Measurements from ENCODE around the gene PASD1.
"Not testable (repeated sequence)": the region's sequence is repeated elsewhere in the genome, so short reads cannot be mapped to it uniquely, and the experiment has no call there.

The PASD1 gene, protein sequence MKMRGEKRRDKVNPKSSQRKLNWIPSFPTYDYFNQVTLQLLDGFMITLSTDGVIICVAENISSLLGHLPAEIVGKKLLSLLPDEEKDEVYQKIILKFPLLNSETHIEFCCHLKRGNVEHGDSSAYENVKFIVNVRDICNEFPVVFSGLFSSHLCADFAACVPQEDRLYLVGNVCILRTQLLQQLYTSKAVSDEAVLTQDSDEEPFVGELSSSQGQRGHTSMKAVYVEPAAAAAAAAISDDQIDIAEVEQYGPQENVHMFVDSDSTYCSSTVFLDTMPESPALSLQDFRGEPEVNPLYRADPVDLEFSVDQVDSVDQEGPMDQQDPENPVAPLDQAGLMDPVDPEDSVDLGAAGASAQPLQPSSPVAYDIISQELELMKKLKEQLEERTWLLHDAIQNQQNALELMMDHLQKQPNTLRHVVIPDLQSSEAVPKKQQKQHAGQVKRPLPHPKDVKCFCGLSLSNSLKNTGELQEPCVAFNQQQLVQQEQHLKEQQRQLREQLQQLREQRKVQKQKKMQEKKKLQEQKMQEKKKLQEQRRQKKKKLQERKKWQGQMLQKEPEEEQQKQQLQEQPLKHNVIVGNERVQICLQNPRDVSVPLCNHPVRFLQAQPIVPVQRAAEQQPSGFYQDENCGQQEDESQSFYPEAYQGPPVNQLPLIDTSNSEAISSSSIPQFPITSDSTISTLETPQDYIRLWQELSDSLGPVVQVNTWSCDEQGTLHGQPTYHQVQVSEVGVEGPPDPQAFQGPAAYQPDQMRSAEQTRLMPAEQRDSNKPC

DNA sequence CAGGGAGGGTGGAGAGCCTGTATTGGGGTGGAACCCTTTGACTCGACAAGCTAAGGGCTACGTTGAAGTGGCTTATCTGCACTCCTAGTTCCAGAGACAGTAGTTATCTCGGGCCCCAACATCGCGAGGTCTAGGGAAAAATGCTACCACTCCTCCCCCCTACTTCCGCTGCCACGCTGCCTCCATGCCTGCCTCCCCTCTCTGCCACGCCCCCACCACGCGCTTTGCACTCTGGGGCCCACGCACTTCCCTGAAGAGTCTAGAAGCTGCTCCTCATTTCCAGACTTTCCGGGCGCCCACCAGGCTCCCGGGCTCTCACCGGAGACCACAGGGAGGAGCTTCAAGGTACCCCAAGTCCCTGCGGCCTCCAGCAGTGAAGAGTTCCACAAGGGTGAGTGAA is at the start of gene PASD1:
TSS of gene PASD1 (plus strand) at position 227 of the 400 bp plus-strand sequence. CDS start 37,879 bp downstream, outside the sequence.
- no peak for DNase-seq

DNA sequence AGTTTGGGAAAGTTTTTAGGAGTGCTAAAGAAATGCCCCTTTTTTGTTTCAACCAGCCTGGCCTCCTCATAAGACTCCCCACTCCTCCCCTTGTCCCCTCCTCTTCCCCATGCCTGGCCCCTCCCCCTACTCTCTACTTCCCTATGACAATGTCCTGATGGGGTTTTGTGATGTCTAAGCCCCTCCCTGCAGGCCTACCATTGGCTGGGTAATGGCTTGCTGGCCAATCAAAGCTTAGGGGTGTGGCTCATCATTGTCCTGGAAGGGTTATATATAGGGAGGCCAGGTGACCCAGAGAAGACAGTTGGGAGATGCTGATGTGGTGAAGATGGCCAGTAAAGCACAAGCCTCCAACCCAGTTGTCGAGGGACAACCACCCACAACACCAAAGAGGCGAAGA is 48.2 kb upstream of the PASD1 start:
- no peak for DNase-seq

DNA sequence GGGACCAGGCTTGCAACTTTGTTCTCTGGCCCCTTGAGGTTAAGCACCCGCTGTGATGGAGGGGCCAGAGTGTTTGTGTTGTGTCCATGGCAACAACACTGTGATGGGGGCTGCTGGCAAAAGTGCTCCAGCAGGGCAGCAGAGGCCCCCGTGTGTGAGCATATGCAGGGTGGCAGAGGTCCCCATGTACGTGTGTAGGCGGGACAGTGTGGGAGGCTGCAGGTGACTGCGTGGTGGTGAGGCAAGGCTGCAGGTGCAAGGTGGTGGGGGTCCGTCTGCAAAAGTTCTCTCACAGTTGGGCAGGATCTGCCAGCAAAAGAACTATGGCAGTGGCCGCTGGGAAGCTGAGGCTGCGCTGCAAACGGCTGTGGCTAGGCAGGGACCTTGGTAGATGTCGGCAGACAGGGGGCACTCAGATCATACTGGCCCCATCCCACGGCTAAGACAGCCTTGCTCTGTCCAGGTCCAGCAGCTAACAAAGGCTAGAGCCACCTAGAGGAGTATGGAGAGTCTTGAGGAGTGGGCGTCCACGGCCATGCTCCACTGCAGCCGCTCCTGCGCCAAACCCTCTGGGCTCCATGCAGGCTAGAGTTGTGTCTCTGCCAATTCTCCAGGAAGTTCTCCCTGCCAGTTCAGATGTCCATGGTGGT is 46.8 kb upstream of the PASD1 start:
- DNase-seq = no peak

DNA sequence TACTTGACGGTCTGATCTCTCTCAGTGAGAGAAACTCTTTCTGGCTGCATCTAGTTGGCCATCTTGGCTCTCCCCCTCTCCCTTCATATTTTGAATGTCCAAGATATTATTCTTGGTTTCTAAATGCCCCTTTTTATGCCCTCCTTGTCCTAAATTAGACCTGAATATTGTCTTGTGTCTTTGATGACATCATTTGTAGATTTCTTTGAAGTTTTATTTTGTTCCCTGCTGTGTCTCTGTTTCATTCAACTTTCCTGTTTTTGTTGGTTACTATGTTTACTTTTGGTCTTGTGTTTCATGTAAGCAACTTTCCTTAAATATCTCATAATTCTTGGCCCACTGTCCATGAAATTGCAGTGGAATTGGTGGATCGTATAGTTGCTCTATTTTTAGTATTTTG is 46.1 kb upstream of the PASD1 start:
- no peak for DNase-seq

DNA sequence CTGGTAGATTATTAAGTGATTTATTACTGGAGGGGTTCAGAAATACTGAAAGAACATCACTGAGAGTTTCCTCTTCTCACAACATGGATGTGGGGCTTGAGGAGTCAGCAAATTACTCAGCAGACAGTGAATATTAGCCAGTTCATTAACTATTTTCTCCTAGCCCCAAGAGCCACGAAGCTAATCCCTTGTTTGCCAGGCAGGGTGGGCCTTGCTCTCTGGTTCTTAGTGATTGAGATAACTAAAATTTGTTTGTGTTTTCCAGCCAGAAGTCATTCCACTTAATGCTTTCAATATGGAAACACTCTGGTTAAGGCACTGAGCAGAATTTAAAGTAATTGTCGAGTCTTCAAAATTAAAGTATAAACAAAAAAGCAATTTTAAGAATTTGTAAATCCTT is 40.1 kb upstream of the PASD1 start:
- DNase-seq = no peak

DNA sequence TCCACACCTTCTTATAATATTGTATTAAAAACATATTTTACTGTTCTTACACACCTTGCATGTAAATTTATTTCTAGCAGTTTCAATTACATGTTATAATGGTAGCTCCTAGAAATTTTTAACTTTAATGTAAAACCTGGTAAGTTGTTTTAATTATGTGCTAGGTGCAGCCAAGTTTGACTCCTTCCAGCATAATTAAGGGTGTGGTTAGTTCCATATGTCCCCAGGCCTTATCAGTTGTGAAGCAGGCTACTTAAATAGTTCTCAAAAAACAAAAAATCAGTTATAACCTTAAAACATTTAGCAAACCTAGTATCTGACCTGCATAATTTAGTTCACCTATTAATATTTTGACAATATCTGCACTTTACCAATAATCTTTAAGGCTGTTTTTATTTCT is 26.9 kb upstream of the PASD1 start:
- no peak for DNase-seq

DNA sequence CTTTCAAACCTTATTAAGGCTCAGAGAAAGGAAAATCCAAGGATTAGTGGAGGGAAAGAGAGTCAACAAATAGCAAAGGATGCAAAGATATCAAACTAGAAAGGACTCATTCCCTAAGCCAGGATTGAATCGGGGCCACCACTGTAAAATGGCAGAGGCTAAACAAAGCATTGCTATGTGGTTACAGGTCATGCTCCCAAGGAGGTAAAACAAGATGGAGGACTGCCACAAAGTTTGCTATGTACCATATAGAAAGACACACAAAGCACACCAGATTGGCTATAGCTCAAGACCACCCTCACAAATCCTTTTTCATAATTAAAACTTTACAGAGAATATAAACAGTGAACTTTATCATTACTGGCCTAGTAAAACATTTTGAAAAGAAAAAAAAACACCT is 25.9 kb upstream of the PASD1 start:
- DNase-seq = no peak

DNA sequence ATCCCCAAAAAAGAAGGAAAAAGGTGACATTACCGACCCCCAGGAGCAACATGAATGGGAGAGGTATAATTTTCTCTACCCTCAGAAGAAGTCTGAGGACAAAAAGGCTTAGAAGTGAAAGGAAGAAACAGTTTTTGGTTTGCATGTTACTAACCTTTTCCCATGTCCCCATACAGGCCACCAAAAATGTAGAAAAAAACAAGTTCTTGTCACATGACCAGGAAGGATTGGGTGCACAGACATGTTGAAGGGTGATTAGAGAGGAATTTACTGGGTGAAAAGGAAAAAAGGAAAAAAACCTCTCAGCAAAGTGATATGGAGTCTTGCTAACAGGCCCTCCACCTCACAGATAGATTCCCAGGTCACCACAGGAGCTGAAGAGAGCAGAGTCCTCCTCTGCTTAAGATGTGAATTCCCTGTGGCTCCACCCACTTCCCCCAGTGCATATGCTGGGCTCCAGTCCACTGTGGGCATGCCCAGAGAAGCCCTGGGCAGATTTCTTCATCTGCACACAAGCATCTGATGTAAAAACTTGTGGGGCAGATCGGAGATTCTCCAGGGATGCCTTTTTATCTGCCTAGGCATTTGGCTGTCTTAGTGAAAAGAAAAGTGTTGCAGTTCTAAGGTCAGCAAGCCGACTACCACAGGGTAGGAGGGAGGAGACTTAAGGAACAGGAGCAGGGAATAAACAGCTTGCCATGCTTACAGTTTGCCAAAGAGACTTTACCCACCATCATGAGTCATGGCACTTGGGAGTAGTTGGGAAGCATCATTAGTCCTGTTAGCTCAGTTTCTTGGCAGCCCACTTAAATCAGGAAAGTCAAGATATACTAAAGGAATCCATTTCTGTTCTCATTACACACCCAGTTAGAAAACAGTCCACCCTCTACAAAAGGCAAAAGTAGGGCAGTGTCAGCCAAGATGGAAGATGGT is 25.0 kb upstream of the PASD1 start:
- no peak for DNase-seq

DNA sequence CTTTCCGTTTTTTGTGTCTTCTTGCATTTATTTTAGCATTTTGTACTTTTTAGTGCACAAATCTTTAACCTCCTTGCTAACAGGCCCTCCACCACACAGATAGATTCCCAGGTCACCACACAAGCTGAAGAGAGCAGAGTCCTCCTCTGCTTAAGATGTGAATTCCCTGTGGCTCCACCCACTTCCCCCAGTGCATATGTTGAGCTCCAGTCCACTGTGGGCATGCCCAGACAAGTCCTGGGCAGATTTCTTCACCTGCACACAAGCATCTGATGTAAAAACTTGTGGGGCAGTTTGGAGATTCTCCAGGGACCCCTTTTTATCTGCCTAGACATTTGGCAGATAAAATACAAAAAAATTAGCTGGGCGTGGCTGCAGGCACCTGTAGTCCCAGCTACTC is 19.8 kb upstream of the PASD1 start:
- no peak for DNase-seq

DNA sequence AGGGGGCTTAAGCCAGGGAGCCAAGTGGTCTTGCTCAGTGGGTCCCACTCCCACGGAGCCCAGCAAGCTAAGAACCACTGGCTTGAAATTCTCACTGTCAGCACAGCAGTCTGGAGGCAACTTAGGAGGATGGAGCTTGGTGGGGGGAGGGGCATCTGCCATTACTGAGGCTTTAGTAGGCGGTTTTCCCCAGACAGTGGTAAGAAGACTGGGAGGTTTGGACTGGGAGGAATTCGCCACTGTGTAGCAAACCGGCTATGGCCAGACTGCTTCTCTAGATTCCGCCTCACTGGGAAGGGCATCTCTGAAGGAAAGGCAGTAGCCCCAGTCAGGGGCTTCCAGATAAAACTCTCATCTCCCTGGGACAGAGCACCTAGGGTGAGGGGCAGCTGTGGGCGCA is 17.2 kb upstream of the PASD1 start:
- DNase-seq = not testable (repeated sequence)

DNA sequence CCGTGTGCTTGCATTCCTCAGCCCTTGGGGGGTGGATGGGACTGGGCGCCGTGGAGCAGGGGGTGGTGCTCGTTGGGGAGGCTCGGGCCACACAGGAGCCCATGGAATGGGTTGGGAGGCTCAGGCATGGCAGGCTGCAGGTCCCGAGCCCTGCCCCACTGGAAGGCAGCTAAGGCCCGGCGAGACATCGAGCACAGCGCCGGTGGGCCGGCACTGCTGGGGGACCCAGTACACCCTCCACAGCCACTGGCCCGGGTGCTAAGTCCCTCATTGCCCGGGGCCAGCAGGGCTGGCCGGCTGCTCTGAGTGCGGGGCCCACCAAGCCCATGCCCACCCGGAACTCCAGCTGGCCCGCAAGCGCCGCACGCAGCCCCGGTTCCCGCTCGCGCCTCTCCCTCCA is 12.3 kb upstream of the PASD1 start:
- DNase-seq = not testable (repeated sequence)

DNA sequence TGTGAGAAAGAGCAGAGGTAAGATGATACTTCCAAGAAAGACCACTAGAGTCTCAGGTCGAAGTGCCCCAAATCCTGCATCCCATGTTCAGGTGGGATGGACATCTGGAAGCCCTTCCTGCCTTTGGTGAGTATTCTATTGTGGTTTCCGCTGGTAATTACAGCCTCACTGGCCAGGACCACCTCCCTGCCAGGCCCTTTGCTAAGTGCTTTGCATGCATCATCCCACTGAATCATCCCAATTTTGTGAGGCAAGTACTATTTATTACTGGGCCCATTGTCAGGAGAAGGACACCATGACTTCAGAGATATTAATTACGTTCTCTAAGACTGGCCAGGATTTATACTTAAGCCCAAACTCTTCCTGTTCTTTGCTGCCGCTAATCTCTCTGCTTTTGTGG is 10.7 kb upstream of the PASD1 start:
- no peak for DNase-seq

DNA sequence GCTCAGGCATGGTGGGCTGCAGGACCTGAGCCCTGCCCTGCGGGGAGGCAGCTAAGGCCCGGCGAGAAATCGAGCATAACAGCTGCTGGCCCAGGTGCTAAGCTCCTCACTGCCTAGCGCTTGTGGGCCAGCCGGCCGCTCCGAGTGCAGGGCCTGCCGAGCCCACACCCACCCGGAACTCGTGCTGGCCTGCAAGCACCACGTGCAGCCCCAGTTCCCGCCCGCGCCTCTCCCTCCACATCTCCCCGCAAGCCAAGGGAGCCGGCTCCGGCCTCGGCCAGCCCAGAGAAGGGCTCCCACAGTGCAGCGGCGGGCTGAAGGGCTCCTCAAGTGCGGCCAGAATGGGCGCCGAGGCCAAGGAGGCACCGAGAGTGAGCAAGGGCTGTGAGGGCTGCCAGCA is 8.2 kb upstream of the PASD1 start:
- DNase-seq = not testable (repeated sequence)

DNA sequence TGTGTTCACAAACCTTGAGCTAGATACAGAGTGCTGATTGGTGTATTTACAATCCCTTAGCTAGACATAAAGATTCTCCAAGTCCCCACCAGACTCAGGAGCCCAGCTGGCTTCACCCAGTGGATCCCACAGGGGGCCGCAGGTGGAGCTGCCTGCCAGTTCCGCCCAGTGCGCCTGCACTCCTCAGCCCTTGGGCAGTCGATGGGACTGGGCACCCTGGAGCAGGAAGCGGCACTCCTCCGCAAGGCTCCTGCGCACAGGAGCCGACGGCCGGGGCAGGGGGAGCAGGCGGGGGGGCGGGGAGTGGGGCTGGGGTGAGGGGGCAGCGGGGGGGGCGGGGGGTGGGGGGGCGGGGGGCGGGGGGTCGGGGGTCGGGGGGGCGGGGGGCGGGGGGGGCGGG is 990 bp upstream of the PASD1 start:
- DNase-seq = not testable (repeated sequence)

DNA sequence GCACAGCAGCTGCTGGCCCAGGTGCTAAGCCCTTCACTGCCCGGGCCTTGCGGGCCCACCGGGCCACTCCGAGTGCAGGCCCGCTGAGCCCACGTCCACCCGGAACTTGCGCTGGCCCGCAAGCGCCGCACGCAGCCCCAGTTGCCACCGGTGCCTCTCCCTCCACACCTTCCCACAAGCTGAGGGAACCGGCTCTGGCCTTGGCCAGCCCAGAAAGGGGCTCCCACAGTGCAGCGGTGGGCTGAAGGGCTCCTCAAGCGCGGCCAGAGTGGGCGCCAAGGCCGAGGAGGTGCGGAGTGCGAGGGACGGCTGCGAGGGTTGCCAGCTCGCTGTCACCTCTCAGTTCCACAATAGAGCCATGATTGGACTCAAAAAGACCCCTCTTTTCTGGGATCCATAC is 472 bp upstream of the PASD1 start:
- DNase-seq = not testable (repeated sequence)

DNA sequence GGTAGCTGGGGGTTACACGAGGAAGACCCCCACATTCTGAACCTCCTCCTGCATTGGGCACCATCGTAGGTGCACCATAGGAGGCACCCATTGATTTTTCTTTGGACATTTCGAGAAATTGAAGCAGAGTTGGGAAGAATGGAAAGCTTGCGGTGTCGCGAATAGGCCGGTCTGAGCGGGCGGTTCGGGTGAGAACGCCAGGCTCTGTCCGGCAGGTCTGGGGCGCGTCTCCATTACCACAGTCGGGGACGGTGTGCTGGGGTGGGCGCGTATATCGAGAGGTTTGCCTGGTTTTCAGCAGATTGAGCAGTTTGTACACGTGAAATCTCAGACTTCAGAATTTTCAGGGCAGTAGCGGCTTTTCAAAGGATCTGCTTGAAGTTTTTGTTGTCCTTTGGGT is 560 bp downstream of the PASD1 start:
- DNase-seq = no peak

DNA sequence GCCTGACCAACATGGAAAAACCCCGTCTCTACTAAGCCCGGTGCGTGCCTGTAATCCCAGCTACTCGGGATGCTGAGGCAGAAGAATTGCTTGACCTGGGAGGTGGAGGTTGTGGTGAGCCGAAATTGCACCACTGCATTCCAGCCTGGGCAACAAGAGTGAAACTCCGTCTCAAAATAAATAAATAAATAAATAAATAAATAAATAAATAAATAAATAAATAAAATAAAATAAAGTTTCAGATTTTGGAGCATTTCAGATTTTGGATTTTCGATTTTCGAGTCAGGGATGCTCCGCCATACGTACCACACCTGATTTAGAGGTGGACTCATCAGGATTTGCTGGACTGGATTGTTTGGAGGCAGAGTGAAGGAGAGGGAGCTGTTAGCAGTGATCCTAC is 3.4 kb downstream of the PASD1 start:
- not testable (repeated sequence) for DNase-seq

DNA sequence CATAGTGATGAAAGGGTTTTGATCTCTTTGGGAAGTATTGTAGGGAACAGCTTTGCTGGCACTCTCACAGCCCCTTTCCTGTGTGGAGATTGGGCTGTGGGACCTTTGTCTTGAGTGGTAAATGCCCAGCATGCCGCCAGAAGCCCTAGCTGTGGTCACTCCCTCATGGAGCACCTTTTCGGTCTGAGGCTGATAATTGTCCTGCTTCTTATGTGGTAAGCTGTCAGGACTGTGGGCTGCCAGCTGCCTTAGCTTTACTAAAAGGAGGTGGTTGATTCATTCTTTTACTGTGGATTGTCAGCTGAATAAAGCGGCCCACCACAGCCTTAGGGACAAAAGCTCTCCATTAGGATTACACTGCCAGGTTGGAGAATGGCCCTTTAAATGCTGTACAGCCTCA is 7.1 kb downstream of the PASD1 start:
- no peak for DNase-seq

DNA sequence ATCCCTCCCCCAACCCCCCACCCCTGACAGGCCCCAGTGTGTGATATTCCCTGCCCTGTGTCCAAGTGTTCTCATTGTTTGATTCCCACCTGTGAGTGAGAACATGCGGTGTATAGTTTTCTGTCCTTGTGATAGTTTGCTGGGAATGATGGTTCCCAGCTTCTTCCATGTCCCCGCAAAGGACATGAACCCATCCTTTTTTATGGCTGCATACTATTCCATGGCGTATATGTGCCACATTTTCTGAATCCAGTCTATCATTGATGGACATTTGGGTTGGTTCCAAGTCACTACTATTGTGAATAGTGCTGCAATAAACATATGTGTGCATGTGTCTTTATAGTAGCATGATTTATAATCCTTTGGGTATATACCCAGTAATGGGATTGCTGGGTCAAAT is 29.9 kb downstream of the PASD1 start:
- not testable (repeated sequence) for DNase-seq

DNA sequence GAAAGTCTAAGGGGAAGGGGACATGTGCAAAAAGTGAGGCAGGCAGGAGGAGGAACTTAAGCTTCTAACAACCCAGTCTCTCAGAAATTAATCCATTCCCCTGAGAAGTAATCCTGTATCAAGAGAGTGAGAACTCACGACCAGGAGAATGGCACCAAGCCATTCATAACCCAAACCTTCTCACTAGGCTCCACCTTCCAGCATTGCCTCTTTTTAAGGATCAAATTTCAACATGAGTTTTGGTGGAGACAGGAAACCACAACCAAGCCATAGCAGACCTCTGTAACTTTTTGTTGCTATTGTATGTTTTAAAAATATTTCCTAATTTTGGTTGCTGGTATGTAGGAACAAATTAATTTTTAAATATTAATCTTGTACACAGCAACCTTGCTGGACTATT is 32.8 kb downstream of the PASD1 start:
- no peak for DNase-seq

DNA sequence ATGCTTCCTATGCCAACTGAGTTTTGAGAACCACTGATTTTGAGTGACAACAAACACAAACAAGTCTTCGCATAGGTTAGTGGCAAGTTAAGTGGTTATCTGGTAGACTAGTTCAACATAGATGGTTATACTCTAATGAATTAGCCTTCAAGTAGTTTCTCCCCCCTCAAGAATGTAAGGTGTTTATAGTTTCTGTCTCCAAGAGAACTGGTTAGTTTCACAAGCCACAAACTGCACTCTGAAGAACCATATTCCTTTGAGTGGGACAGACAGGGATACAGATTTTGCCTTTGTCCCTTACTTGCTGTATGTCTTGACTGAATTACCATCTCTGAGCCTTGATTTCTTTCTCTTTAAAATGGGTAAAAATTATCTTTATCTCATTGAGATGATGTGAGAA is 41.5 kb downstream of the PASD1 start:
- no peak for DNase-seq

DNA sequence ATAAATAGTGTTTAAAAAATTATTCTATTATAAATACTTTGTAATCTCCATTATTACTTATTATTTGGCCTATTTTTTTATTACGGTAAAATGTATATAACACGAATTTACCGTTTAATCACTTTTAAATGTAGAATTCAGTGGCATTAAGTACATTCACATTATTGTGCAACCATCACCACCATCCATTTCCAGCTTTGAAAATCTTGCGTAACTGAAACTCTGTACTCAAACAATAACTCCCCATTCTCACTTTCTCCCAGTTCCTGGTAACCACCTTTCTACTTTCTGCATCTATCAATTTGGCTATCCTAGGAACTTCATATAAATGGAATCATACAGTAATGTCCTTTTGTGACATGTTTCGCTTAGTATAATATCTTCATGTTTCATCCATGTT is 45.7 kb downstream of the PASD1 start:
- no peak for DNase-seq

DNA sequence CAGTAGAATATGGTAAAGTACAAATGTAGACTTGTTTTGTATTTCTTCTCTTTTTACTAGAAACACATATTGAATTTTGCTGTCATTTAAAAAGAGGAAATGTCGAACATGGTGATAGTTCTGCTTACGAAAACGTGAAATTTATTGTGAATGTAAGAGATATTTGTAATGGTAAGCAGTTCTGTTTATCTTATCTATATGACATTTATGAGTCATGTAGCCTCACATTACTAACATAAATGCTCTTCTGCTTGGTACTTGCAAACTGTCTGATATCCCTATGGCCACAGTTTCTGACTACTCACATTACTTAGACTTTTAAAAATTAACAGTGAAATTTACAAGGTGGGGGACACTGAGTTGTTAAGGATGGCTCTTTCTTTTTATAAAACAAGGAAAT is 57.9 kb downstream of the PASD1 start:
- no peak for DNase-seq
